GM18951 (cell line): ENCODE measurements around the gene ANKS1A.
"Not testable (repeated sequence)": the region's sequence is repeated elsewhere in the genome, so short reads cannot be mapped to it uniquely, and the experiment has no call there.

Experiments
- POLR2A ChIP-seq: IDR thresholded peaks from 4 replicates; pipeline ENCODE4 v1.6.1; 2011; ENCODE audit warnings: mild to moderate bottlenecking; ENCODE audit not compliant: insufficient read length, insufficient read depth; ENCODE audit errors: extremely low read depth
- in situ Hi-C: fragments of 300-500 bp; cut with MboI; formaldehyde crosslinking; loops from one replicate; pipeline ENCODE4 v1.12.0; 2022; ENCODE audit warnings: low sequenced_read_pairs, mixed read lengths, inconsistent platforms; ENCODE audit not compliant: unreplicated experiment

ANKS1A gene

GRCh38 chr6:34920097-34920496 lies 31.0 kb downstream of the ANKS1A start:
- TF ChIP-seq POLR2A: no peak
- in situ Hi-C loops: no loop called here

GRCh38 chr6:34922177-34922663 lies 33.2 kb downstream of the ANKS1A start:
- TF ChIP-seq POLR2A: no peak
- in situ Hi-C loops: no loop called here

GRCh38 chr6:34924831-34925625 lies 36.0 kb downstream of the ANKS1A start:
- in situ Hi-C loops: no loop called here

GRCh38 chr6:34926655-34927054 lies 37.6 kb downstream of the ANKS1A start:
- TF ChIP-seq POLR2A: no peak
- in situ Hi-C loops: no loop called here

More at GRCh38 chr6:34924831-34925625, 36.0 kb downstream of the ANKS1A start:
- TF ChIP-seq POLR2A: no peak

GRCh38 chr6:34928220-34928619 lies 39.2 kb downstream of the ANKS1A start:
- in situ Hi-C loops: no loop called here
- TF ChIP-seq POLR2A: no peak

GRCh38 chr6:34928695-34929094 lies 39.6 kb downstream of the ANKS1A start:
- in situ Hi-C loops: no loop called here
- TF ChIP-seq POLR2A: no peak

- in situ Hi-C loops: no loop called here
Observed at GRCh38 chr6:34929241-34929978, 40.4 kb downstream of the ANKS1A start.

GRCh38 chr6:34930221-34930620 lies 41.2 kb downstream of the ANKS1A start:
- in situ Hi-C loops: no loop called here
- no peak for TF ChIP-seq POLR2A

More at GRCh38 chr6:34929241-34929978, 40.4 kb downstream of the ANKS1A start:
- TF ChIP-seq POLR2A: no peak

GRCh38 chr6:34932202-34932601 lies 43.1 kb downstream of the ANKS1A start:
- in situ Hi-C loops: not testable (repeated sequence)

- in situ Hi-C loops: no loop called here
Observed at GRCh38 chr6:34934516-34934915, 45.5 kb downstream of the ANKS1A start.

GRCh38 chr6:34938268-34938667 lies 49.2 kb downstream of the ANKS1A start:
- in situ Hi-C loops: no loop called here
- no peak for TF ChIP-seq POLR2A

More at GRCh38 chr6:34934516-34934915, 45.5 kb downstream of the ANKS1A start:
- TF ChIP-seq POLR2A: no peak

- in situ Hi-C loops: no loop called here
- TF ChIP-seq POLR2A: no peak
Observed at GRCh38 chr6:34940030-34940434, 51.0 kb downstream of the ANKS1A start.

GRCh38 chr6:34941421-34941820 lies 52.4 kb downstream of the ANKS1A start:
- in situ Hi-C loops: no loop called here
- no peak for TF ChIP-seq POLR2A

- TF ChIP-seq POLR2A: no peak
- in situ Hi-C loops: no loop called here
Observed at GRCh38 chr6:34945317-34945716, 56.3 kb downstream of the ANKS1A start.

- TF ChIP-seq POLR2A: no peak
- in situ Hi-C loops: no loop called here
Observed at GRCh38 chr6:34947561-34947960, 58.5 kb downstream of the ANKS1A start.
